ENCODE results near the gene SUSD2.

Gene SUSD2

DNA sequence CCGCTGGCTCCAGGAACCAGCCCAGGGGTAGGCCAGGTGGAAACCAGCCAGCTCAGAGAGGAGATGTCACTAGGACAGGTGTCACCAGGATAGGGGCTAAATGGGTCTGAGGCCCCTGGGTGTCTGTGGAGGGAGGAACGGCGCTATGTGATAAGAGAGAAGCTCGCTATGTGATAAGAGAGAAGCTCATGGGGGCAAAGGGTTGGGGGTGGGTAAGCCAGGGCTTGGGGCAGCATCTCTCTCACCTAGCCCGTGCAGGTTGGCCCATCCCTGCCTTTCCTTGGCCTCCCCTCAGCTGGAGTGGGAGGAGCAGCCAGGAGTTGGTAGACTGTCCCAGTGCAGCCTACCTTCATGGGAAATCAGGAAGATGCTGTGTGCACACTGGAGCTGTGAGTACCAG, 26.5 kb upstream of the SUSD2 start:
- DNase-seq, result no peak

GRCh38 chr22:24155627-24156140, 25.6 kb upstream of the SUSD2 start:
- DNase-seq, result peak; percentile 74

GRCh38 chr22:24156141-24156912, 25.0 kb upstream of the SUSD2 start:
- DNase-seq, result peak; percentile 71

- peak; percentile 95 for DNase-seq
Observed at GRCh38 chr22:24156913-24157821, 24.1 kb upstream of the SUSD2 start.

- no peak for DNase-seq
Observed at GRCh38 chr22:24157822-24158135, 23.5 kb upstream of the SUSD2 start.

GRCh38 chr22:24159650-24160049, 21.6 kb upstream of the SUSD2 start:
- DNase-seq, result no peak

DNA sequence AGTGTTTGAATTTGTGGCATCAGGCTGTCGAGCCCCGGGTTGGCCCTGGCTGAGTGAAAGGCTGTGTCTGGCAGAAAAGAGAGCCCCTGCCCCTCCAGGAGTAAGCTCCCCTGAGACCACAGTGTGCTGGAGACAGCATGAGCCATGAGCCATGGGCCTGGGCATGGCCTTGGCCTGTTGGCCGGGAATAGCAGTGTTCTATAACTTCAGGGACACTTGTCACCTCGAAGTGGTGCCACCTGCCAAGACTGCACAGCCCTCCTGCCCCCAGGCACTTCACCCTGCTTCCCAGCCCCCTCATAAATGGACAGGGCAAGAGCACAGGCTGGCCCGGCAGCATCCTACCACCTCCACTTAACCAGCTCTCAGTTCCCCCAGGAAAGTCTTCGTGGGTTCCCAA, 20.7 kb upstream of the SUSD2 start:
- DNase-seq, result no peak

DNA sequence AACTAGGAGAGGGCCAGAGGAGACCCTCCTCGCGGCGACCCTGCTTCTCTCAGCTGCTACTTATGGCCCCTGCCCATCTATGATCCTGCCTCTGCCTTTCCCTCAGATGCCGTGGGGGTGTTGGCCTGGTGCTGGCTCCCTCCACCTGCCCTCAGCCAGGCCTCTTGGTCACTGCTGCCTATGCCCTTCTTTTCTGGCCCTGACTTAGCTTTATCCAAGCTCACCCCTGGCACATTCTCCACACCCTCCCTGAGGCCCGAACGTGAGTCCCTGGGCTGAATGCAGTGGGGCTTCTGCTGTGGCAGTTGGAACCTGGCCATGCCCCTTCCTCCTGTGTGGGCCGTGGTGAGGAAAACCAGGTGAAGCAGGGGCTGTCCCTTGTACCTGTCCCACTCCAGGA, 19.8 kb upstream of the SUSD2 start:
- DNase-seq, result no peak

DNA sequence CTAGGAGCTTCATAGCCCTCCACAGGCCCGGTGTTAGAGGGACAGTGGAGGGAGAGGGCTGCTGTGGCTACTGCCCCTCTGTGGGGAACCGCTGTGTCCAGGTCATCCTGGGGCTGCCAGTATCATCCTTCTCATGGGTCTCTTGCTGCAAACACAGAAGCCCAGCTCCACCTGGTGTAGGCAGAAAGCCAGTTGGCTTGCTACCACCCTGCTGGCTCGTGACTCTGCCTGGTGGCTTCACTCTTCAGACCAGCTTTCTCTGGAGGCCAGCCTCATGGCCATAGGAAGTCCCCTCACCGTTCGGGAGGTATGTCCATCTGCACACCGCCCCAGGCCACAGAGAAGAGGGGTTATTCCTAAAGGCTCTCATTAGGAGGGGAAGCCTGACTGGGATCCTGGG, 19.4 kb upstream of the SUSD2 start:
- no peak for DNase-seq

GRCh38 chr22:24162436-24162835, 18.9 kb upstream of the SUSD2 start:
- no peak for DNase-seq

DNA sequence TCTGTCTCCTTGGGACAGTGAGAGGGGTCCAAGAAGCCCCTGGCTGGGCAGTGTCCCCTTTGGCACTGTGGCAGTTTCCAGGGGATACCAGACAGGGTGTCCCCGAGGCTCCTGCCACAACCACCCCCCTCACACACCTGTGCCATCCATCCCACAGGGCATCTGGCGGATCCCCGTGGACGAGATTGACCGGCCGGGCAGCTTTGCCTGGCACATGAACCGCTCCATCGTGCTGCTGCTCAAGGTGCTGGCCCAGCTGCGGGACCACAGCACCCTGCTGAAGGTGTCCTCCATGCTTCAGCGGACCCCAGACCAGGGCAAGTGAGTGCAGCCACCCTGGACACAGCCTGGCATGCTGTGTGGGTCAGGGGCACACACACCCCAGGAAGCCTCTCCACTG, 17.0 kb upstream of the SUSD2 start:
- no peak for DNase-seq

- no peak for DNase-seq
Observed at GRCh38 chr22:24164940-24165339, 16.3 kb upstream of the SUSD2 start.

- DNase-seq, result no peak
Observed at GRCh38 chr22:24165673-24166072, 15.6 kb upstream of the SUSD2 start.

DNA sequence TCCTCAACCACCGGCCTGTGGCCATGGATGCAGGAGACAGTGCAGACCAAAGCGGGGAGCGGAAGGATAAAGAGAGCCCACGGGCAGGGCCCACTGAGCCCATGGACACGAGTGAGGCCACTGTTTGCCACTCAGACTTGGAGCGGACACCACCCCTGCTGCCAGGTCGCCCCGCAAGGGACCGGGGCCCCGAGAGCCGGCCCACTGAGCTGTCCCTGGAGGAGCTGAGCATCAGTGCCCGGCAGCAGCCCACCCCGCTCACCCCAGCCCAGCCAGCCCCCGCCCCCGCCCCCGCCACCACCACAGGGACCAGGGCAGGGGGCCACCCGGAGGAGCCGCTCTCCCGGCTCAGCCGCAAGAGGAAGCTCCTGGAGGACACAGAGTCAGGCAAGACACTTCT, 14.5 kb upstream of the SUSD2 start:
- DNase-seq, result no peak

DNA sequence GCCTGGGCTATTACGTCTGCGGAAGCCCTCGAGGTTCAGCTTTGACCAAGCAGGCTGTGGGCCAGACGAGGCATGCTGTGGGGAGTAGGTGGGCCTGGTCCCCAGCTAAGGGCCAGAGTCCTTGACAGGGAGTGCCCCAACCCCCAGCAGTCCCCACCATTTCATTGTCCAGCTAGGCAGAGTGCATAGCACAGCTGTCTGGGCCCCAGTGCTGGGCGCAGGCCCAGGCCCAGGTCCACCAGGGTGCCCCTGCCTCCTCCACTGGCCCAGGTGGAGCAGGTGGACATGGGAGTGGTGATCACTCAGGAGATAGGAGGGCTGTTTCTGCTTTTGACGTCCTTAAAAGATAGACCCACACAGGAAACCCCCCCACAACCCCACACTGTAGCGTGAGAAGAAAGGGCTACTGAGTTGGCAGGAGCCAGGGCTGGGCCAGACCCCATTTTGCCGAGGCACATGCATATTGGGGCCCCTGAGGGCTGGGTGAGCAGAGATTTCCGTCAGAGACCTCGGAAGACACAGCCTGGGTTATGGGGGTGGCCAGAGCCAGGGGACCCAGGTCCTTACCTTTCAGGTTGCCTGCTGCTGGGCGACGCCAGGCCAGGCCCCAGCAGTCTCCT, 11.7 kb upstream of the SUSD2 start:
- DNase-seq, result no peak

GRCh38 chr22:24170188-24170587, 11.1 kb upstream of the SUSD2 start:
- no peak for DNase-seq

GRCh38 chr22:24170632-24171031, 10.7 kb upstream of the SUSD2 start:
- no peak for DNase-seq

GRCh38 chr22:24171822-24172221, 9.5 kb upstream of the SUSD2 start:
- DNase-seq, result no peak

GRCh38 chr22:24175160-24175808, 6.0 kb upstream of the SUSD2 start:
- peak; percentile 74 for DNase-seq

DNA sequence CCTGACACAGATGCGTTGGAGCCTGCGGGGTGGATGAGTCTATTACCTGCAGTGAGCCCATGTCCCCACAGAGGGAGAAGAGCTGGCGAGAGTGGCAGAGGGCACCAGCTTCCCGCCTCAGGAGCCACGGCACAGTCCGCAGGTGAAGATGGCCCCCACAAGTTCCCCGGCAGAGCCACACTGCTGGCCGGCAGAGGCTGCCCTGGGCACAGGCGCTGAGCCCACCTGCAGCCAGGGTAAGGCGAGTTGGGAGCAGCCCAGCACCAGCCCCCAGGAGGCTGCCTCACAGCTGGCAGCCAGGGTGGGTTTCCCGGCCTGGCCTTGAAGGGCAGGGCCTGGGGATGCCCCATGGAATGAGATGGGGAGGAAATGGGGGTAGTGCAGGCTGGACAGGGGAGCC, 5.2 kb upstream of the SUSD2 start:
- no peak for DNase-seq

DNA sequence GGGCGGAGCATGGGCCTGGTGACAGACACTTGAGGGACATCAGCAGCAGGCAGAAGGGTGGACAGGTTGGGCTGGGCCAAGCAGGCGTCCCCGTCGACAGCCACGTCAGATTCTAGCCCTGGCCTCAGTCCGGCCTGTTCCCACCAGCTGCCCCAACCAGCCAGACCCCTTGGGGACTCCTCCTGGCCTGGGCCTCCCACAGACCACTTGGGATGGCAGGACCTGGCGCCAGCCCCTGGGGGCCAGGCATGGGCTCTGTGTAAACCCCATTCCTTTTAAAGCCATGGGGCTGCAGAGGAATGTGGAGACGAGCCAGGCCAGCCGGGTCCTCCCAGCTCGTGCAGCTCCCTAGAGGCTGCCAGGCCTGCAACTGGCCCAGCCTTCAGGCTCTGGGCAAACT, 4.7 kb upstream of the SUSD2 start:
- no peak for DNase-seq

DNA sequence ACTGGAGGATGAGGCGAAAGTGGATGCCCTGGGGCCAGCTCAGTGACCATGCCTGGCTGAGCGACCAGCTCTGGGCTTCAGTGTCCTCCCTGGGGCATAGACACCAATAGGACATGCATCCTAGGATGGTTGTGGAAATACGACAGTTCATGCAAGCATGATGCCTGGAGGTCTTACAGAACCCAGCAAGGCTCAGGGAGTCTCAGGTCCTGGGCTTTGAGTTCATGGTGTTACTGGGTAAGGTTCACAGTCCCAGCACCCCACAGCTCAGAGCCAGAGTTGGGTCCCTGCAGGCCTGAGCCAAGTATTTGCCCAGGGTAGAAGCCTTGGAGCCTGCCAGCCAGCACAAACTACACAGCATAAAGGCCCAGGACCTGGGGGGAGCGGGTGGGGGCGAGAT, 4.2 kb upstream of the SUSD2 start:
- DNase-seq, result no peak

GRCh38 chr22:24177456-24177855, 3.8 kb upstream of the SUSD2 start:
- no peak for DNase-seq

All from activated CD4-positive, alpha-beta T cell treated with anti-CD3 and anti-CD28 coated beads, Interleukin-2, Interleukin-6, amounts not matched to agents 100 ng/mL and 50 ng/mL, durations not matched to agents 16 hours and 8 hours (primary cell).